Measurements from ENCODE around the gene TREML1. TPM values are rescaled to one million over a fixed set of nuclear protein-coding genes. Genes with fewer than 3 reads are reported as not detected.
"Not testable (repeated sequence)": the region's sequence is repeated elsewhere in the genome, so short reads cannot be mapped to it uniquely, and the experiment has no call there.

Gene TREML1
- total RNA-seq, 1 donor from 2014 or later = not detected

- no peak for TF ChIP-seq CTCF (IDR thresholded peaks at IDR 0.05; ENCODE audit: partially characterized antibody, unreplicated experiment)
- Mint-ChIP-seq H3K27me3 (ENCODE audit: unreplicated experiment) (no peaks in the 10 kb centered on the region), H3K27ac (ENCODE audit: unreplicated experiment) (no peak overlapping the region), H3K36me3 (ENCODE audit: unreplicated experiment) (no peaks in the 10 kb centered on the region), H3K4me3 (ENCODE audit: unreplicated experiment) (no peak overlapping the region), H3K4me1 (ENCODE audit: low read depth, unreplicated experiment) (peaks cover 6% of the 10 kb centered on the region), H3K9me3 (ENCODE audit: unreplicated experiment) (no peaks in the 10 kb centered on the region)
- no peak for DNase-seq
Observed at GRCh38 chr6:41119508-41119907, 34.6 kb downstream of the TREML1 start.

GRCh38 chr6:41115027-41115426 lies 39.1 kb downstream of the TREML1 start:
- H3K36me3 Mint-ChIP-seq (ENCODE audit: unreplicated experiment); H3K4me1 Mint-ChIP-seq (ENCODE audit: low read depth, unreplicated experiment); H3K9me3 Mint-ChIP-seq (ENCODE audit: unreplicated experiment); H3K27me3 Mint-ChIP-seq (ENCODE audit: unreplicated experiment); H3K4me3 Mint-ChIP-seq (ENCODE audit: unreplicated experiment); DNase-seq; H3K27ac Mint-ChIP-seq (ENCODE audit: unreplicated experiment): not testable (repeated sequence)

GRCh38 chr6:41111017-41111416 lies 43.1 kb downstream of the TREML1 start:
- Mint-ChIP-seq H3K36me3 (ENCODE audit: unreplicated experiment) (no peaks in the 10 kb centered on the region), H3K27me3 (ENCODE audit: unreplicated experiment) (no peaks in the 10 kb centered on the region), H3K9me3 (ENCODE audit: unreplicated experiment) (no peaks in the 10 kb centered on the region), H3K4me1 (ENCODE audit: low read depth, unreplicated experiment) (no peaks in the 10 kb centered on the region), H3K27ac (ENCODE audit: unreplicated experiment) (no peak overlapping the region), H3K4me3 (ENCODE audit: unreplicated experiment) (no peak overlapping the region)
- DNase-seq = no peak
- no peak for TF ChIP-seq CTCF (IDR thresholded peaks at IDR 0.05; ENCODE audit: partially characterized antibody, unreplicated experiment)

- Mint-ChIP-seq H3K36me3 (ENCODE audit: unreplicated experiment) (no peaks in the 10 kb centered on the region), H3K27me3 (ENCODE audit: unreplicated experiment) (no peaks in the 10 kb centered on the region), H3K4me1 (ENCODE audit: low read depth, unreplicated experiment) (peaks cover 4% of the 10 kb centered on the region), H3K4me3 (ENCODE audit: unreplicated experiment) (no peak overlapping the region), H3K9me3 (ENCODE audit: unreplicated experiment) (no peaks in the 10 kb centered on the region), H3K27ac (ENCODE audit: unreplicated experiment) (no peak overlapping the region)
- no peak for DNase-seq
- no peak for TF ChIP-seq CTCF (IDR thresholded peaks at IDR 0.05; ENCODE audit: partially characterized antibody, unreplicated experiment)
Observed at GRCh38 chr6:41103847-41104246, 50.3 kb downstream of the TREML1 start.

- peaks cover 4% of the 10 kb centered on the region for H3K4me1 Mint-ChIP-seq (ENCODE audit: low read depth, unreplicated experiment)
- peak; percentile 30 for TF ChIP-seq CTCF (IDR thresholded peaks at IDR 0.05; ENCODE audit: partially characterized antibody, unreplicated experiment)
- H3K36me3 Mint-ChIP-seq (ENCODE audit: unreplicated experiment) = peaks cover 5% of the 10 kb centered on the region
- peak overlapping the region; percentile 65 for H3K4me3 Mint-ChIP-seq (ENCODE audit: unreplicated experiment)
- H3K27me3 Mint-ChIP-seq (ENCODE audit: unreplicated experiment) = no peaks in the 10 kb centered on the region
- DNase-seq = peak; percentile 83
- no peaks in the 10 kb centered on the region for H3K9me3 Mint-ChIP-seq (ENCODE audit: unreplicated experiment)
- H3K27ac Mint-ChIP-seq (ENCODE audit: unreplicated experiment) = no peak overlapping the region
Observed at GRCh38 chr6:41100871-41101287, 53.3 kb downstream of the TREML1 start.

Other genes starting within 250 kb of the TREML1 start
- gene UNC5CL, start 115.1 kb downstream of the TREML1 start, total RNA-seq (ENCODE audit: unreplicated experiment) = 1.0 TPM
- not detected for gene TSPO2, start 111.9 kb downstream of the TREML1 start, total RNA-seq (ENCODE audit: unreplicated experiment)
- gene APOBEC2, start 101.1 kb downstream of the TREML1 start, total RNA-seq (ENCODE audit: unreplicated experiment) = 0.61 TPM
- gene OARD1, start 82.0 kb downstream of the TREML1 start, total RNA-seq (ENCODE audit: unreplicated experiment) = 24.4 TPM
- 47.8 TPM for gene NFYA, start 81.4 kb downstream of the TREML1 start, total RNA-seq (ENCODE audit: unreplicated experiment)
- gene TREM2, start 8.8 kb upstream of the TREML1 start, total RNA-seq (ENCODE audit: unreplicated experiment) = not detected
- not detected for gene TREML2, start 46.8 kb upstream of the TREML1 start, total RNA-seq (ENCODE audit: unreplicated experiment)
- gene TREML4, start 74.0 kb upstream of the TREML1 start, total RNA-seq (ENCODE audit: unreplicated experiment) = not detected
- not detected for gene TREM1, start 132.3 kb upstream of the TREML1 start, total RNA-seq (ENCODE audit: unreplicated experiment)
- gene NCR2, start 181.3 kb upstream of the TREML1 start, total RNA-seq (ENCODE audit: unreplicated experiment) = not detected